Stimulated activated CD4-positive, alpha-beta T cell treated with anti-CD3 and anti-CD28 coated beads, TNF-alpha, amount 100 ng/mL, for 48 hours (primary cell): ENCODE measurements around the gene GOLGA2.
A peak's percentile ranks its signal among the peaks of the same experiment; 100 is the strongest.

Source experiments
- DNase-seq, 3 donors: peaks; one replicate each; pipeline ENCODE4 v3.0.0-alpha.2; 2020; ENCODE audit warnings: low read depth in 3 of 3

Gene GOLGA2, protein sequence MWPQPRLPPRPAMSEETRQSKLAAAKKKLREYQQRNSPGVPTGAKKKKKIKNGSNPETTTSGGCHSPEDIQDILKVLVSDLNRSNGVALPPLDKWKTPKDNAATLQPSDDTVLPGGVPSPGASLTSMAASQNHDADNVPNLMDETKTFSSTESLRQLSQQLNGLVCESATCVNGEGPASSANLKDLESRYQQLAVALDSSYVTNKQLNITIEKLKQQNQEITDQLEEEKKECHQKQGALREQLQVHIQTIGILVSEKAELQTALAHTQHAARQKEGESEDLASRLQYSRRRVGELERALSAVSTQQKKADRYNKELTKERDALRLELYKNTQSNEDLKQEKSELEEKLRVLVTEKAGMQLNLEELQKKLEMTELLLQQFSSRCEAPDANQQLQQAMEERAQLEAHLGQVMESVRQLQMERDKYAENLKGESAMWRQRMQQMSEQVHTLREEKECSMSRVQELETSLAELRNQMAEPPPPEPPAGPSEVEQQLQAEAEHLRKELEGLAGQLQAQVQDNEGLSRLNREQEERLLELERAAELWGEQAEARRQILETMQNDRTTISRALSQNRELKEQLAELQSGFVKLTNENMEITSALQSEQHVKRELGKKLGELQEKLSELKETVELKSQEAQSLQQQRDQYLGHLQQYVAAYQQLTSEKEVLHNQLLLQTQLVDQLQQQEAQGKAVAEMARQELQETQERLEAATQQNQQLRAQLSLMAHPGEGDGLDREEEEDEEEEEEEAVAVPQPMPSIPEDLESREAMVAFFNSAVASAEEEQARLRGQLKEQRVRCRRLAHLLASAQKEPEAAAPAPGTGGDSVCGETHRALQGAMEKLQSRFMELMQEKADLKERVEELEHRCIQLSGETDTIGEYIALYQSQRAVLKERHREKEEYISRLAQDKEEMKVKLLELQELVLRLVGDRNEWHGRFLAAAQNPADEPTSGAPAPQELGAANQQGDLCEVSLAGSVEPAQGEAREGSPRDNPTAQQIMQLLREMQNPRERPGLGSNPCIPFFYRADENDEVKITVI

GRCh38 chr9:128275198-128276007 lies at the start of gene GOLGA2:
TSS of gene GOLGA2 (minus strand) at chr9:128276007. CDS start at chr9:128275976, 31 bp downstream.
- DNase-seq = no peak

DNA sequence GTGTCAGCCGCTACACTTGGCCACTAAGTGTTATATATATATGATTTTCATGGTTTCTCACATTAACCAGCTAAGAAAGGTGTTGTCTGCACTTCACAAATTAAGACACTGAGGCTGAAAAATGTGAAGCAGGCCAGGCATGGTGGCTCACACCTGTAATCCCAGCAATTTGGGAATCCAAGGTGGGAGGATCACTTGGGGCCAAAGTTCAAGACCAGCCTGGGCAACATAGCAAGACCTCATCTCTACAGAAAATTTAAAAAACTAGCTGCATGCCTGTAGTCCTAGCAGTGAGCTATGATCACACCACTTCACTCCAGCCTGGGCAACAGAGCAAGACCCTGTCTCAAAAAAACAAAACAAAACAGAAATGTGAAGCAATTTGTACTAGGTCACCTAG lies 48.6 kb upstream of the GOLGA2 start:
- no peak for DNase-seq

- no peak for DNase-seq
These were observed 48.0 kb upstream of the GOLGA2 start for GRCh38 chr9:128323791-128324190.

DNA sequence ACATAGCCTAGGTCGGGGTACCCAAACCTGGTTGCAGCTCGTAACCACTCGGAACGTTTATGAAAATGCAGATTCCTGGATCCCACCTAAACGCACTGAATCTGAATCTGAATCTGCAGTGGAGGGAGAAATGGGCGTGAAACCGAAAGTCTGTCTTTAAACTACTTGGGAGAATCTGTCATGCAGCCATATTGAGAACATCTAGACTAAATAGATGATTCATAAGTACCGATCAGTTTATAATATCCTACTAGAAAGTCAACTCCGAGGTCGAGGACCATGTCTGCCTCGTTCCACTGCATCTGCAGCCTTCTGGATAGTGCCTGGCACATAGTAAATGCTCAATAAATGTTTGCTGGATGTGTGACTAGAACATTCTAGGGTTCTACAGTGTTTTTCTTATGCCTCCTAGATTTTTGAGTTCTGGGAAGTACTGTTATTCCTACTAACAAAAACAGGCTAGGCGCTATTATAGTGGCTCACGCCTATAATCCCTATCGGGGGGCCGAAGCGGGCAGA lies 47.5 kb upstream of the GOLGA2 start:
- no peak for DNase-seq

DNA sequence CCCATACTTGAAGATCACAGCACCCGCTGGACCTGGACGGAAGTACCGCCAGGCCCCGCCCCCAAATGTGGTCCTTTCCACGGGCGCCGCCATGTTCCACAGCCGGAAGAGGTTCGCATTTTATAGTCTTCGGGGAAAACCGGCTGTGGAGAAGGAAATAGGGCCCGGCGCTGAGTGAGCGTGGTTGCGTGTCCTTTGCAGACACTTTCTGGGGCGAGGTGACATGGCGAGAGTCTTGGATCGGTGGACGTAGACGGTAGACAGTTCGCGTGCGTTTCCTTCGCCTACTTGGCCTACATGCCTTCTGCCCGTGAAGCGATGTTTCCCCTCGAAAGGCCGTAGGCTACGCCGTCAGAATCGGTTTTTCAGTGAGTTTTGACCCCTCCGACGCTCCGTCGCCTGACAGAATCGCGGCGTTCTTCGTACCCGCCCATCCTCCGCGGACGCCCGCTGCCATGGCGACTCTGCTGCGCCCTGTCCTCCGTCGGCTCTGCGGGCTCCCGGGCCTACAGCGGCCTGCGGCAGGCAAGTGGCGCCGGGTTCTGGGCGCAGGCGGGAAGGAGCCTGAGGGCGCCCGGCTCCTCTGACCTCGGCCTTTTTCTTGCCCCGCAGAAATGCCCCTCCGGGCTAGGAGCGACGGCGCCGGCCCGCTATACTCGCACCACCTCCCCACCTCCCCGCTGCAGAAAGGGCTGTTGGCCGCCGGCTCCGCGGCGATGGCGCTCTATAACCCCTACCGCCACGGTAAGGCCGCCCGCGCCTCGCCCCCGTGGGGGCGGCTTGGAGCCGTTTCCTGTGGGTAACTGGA lies 46.8 kb upstream of the GOLGA2 start, which contains the start of the genes COQ4 and TRUB2:
TSS of gene COQ4 (plus strand) at position 436 of the 808 bp plus-strand sequence. CDS start at position 456, 20 bp downstream.
TSS of gene TRUB2 (minus strand) at position 44 of the 808 bp plus-strand sequence. CDS start at position 5, 39 bp downstream.
- DNase-seq = peak; percentile 85 to 94 (median 87)

- DNase-seq = no peak
These were observed 46.1 kb upstream of the GOLGA2 start for GRCh38 chr9:128321879-128322403.

DNA sequence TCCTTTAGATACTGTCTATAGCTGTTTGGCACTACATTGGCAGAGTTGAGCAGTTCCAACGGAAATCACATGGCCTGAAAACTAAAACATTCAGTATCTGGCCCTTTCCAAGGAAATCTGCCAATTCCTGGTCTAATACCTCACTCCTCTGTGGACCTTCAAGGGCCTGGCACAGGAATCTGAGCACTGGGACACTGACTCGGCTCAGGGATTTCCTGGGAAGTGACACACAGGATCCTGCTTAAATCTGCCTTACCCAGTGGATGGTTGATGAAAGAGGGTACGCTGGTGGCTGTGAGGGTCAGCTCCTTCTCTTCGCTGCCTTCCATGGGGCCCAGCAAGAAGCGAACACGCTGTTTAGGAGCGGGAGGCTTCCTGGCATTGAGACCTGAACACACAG lies 45.5 kb upstream of the GOLGA2 start:
- no peak for DNase-seq

GRCh38 chr9:128317629-128318028 lies 41.8 kb upstream of the GOLGA2 start:
- no peak for DNase-seq

DNA sequence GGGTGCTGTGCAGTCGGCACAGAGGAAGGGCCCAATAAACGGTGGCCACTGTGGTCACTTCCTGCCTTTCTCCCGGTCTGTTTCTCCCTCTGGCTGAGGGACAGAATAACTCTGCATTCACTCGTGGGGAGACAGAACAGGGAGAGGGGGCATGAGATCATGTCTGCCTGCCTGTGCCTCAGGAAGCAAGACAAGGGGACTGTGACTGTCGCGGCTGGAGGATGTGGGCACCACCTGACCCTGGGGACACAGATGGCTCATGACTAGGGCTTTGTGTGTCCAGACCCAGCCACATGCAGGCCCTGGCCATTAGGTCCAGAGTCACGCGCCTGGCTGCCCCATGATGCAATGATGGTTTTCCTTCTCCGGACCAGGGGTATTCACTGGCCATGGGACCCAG lies 40.6 kb upstream of the GOLGA2 start:
- no peak for DNase-seq

GRCh38 chr9:128314697-128315096 lies 38.9 kb upstream of the GOLGA2 start:
- DNase-seq = no peak

- no peak for DNase-seq
These were observed 34.7 kb upstream of the GOLGA2 start for GRCh38 chr9:128310461-128310860.

- no peak for DNase-seq
These were observed 33.7 kb upstream of the GOLGA2 start for GRCh38 chr9:128309551-128309950.

DNA sequence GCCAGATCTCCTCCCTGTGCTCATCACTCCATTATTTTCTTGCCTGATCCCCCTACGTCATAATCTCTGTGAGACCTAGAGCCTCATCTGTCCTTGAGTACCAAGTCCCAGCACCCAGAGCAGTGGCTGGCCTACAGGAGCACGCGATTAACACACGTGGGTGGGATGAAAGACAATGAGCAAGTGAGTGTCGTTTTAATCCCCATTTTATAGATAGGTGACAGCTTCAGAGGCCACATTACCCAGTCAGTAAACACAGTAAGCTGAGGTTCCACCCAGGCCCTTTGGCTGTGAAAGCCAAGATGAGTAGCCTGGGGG lies 29.1 kb upstream of the GOLGA2 start:
- DNase-seq = no peak

DNA sequence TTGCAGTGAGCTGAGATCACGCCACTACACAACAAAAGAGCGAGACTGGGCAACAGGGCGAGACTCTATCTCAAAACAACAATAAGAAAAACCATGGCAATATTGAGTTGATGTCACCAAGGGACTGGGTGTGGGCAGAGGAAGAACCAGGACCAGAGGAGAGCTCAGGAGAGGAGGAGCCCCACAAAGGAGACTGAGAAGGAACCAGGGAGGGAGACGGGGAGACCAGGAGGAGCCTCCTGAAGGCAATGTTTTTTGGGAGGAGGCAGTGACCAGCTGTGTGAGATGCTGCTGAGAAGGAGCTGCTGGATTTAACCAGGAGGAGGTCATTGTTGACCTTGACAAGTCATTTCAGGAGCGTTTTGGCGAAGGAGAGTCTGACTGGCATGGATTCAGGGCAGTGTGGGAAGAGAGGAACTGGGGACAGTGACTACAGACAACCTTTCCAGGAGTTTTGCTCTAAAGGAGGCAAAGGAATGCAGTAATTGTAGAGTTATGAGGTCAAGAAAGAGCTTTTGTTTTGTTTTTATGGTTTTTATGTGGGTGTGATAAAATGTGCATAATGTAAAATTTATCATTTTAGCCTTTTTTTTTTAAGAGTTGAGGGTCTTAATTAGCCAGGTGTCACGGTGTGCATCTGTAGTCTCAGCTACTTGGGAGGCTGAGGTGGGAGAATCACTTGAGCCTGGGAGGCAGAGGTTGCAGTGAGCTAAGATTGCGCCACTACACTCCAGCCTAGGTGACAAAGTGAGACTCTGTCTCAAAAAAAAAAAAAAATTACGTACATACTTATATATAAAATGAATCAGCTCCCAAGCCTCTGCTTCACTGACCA lies 28.5 kb upstream of the GOLGA2 start:
- DNase-seq = no peak

DNA sequence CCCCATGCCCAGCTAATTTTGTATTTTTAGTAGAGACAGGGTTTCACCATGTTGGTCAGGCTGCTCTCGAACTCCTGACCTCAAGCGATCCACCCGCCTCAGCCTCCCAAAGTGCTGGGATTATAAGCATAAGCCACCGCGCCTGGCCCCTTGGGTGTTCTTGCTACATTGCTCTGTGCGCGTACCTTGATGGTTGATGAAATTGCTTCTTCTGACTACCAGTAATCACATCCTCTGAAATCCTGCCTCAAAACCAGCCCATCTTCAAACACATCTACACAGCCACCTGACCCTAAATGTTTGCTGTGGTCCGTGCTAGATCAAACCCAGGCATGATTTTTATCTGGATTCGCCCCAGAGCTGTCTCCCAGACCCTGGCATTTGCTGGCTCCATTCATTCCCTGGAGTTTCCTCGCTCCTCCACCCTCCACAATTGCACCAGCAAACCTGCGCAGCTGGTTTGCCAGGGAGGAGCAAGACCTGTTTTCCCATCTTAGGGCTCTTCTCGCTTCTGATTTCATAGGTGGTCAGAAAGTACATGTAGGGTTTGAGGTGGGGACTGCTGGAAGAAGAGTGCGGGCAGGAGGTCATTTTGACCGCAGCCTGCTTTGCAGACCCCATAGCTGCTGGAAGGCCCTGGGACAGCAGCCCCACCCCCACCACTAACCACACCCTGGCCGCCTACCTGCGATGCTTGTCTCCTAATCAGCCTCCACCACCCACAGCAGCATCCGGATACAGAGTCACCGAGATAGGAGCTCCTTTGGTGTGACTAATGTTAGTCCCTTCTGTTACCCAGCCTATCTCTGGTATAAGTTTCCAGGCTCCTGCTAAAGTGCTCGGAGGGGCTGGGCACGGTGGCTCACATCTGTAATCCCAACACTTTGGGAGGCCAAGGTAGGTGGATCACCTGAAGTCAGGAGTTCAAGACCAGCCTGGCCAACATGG lies 23.0 kb upstream of the GOLGA2 start:
- no peak for DNase-seq

DNA sequence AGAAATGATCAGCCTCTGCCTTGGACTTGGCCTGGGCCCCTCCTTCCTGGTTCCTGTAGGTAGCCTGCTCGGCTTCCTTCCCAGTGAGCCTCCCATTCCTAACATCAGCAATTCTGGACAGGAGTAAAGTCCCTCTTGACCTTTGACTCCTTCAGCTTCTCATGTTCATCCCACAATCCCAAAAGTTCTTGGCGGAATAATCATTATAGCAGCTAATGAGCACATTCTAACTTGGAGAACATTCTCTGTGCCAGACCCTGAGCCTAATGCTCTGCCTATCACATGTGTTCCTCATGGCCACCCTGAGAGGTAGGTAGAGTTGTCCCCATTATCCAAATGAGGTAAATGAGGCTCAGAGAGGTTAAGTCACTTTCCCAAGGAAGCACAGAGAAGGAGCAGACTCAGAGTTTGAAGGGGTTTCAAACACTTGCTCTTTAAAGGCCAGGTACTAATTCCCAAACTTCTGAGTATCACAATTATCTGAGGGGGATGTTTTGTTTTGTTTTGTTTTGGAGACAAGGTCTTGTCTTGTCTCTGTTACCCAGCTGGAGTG lies 21.5 kb upstream of the GOLGA2 start:
- DNase-seq = no peak

DNA sequence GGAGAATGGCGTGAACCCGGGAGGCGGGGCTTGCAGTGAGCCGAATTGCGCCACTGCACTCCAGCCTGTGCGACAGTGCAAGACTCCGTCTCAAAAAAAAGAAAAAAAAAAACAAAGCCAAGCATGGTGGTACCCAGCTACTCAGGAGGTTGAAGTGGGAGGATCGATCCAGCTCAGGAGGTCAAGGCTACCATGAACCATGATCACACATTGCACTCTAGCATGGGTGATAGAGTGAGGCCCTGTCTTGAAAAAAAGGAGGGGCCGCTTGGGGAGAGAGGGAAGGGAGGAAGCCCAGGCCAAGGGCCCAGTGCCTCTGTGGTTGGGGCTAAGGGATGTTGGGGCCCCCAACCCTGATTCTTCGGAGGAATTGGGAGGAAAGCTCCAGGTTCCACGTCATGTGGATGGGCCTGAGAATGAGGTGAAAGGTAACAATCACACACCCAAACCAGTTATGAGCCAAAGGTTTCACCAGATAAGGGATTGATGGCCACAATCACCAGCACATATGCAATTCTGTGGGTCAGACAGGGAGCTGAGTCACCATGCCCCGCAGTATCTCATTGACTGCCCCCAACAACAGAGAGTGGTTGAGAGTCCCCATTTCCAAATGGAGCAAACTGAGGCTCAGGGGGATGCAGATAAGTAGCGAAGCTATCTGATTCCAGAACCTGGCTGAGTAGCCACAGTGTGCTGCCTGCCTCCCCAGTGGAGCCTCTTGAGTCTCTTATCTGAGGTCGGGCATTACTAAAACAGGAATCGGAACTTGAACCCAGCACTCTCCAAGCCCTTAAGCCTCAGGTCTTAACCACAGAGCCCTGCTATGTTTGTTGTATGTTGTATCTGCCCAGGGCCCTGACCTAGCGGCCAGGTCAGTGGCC lies 20.8 kb upstream of the GOLGA2 start:
- DNase-seq = no peak
